A549 (cell line): Measurements from ENCODE around the gene PDE10A.

Source experiments
- CTCF ChIP-seq: fragments of >200 bp; sonication (Bioruptor Twin); formaldehyde crosslinking; IDR thresholded peaks from 3 replicates; pipeline ENCODE4 v1.5.1; 2016
- EHMT2 ChIP-seq: fragments of 200-600 bp; sonication (generic); IDR thresholded peaks from 2 replicates; pipeline ENCODE4 v1.6.1; 2016; ENCODE audit warnings: antibody characterized with exemption, low read depth, mild to moderate bottlenecking, moderate library complexity
- EP300 ChIP-seq, 2 experiments: fragments of >200 bp; sonication (Bioruptor Twin); formaldehyde crosslinking; IDR thresholded peaks; 2 replicates in 1 of 2; 3 replicates in 1 of 2; pipeline ENCODE4 v1.6.1; 2016 to 2017
- FOSB ChIP-seq: fragments of 250-450 bp; sonication (Bioruptor Pico); IDR thresholded peaks from 2 replicates; pipeline ENCODE4 v1.5.0; 2020; ENCODE audit warnings: mild to moderate bottlenecking, moderate library complexity
- HMGXB4 ChIP-seq: fragments of 250-450 bp; sonication (Bioruptor Pico); IDR thresholded peaks from 2 replicates; pipeline ENCODE4 v1.5.0; 2021; ENCODE audit warnings: mild to moderate bottlenecking, moderate library complexity, borderline replicate concordance
- JUN ChIP-seq, 2 experiments: fragments of >200 bp; sonication (Bioruptor Twin); formaldehyde crosslinking; IDR thresholded peaks; 2 replicates in 1 of 2; 3 replicates in 1 of 2; pipeline ENCODE4 v1.6.1; 2016 to 2017
- POLR2A ChIP-seq: IDR thresholded peaks from 2 replicates; pipeline ENCODE4 v1.6.1; 2012; ENCODE audit warnings: mild to moderate bottlenecking, low read length
- RAD21 ChIP-seq, 2 experiments: fragments of >200 bp in 1 of 2; sonication (Bioruptor Twin) in 1 of 2; formaldehyde crosslinking in 1 of 2; IDR thresholded peaks in 1 of 2; conservative IDR thresholded peaks in 1 of 2; 2 replicates in 1 of 2; 3 replicates in 1 of 2; pipeline ENCODE4 v1.6.1; 2012 to 2018; ENCODE audit warnings: inconsistent platforms in 1 of 2

GRCh38 chr6:165626711-165627110 is 36.3 kb downstream of the PDE10A start:
- TF ChIP-seq CTCF (no peak), JUN (IDR thresholded peaks at IDR 0.05) (no peak), EHMT2 (no peak), EP300 (IDR thresholded peaks at IDR 0.05) (no peak), POLR2A (no peak), FOSB (no peak), HMGXB4 (CRISPR knock-in tag) (no peak), RAD21 (conservative IDR thresholded peaks at IDR 0.05 in 1 of 2, IDR thresholded peaks at IDR 0.05 in 1 of 2) (no peak)
